ENCODE data around the gene CIC.

Gene CIC
- 89.6 to 104 reads per million in 2 donors for total RNA-seq

DNA sequence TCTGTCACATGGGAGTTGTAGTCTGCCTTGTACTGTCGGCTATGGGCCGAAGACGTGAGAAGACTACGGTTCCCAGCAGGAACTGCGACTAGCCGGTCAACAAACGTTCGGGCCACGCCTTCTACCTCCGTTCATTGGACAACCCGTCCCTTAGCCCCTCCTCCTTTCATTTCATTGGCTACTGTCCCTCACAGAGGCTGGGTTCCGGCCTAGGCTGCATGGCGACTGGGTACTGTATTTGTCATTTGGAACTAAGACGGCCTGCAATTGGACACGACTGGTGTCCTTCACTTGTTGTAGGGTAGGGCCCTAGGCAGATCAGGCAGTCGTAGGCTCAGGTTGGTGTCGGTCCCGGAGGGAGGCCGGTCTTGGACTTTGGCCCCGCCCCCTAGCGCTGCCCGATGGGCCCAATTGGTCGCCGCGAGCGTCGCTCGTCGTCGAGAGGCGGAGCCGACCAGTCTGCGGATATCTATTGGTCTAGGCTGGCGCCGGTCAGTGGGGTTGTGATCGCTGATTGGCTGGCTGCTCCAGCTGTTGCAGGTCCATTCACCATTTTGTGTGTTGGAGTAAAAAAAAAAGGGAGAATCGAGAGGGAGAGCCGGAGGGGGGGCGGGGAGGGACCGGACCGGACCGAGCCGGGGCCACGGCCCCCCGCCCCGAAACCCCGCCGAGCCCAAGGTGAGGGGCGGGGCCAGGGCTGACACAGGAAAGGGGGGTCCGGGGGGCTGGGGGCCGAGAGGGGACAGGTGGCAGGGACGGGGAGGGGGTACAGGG lies at the start of gene CIC:
Gene CIC, plus strand, starts transcription at position 549 of the 774 bp plus-strand sequence. CDS start 2,532 bp downstream, outside the sequence.
- DNase-seq: peak; percentile 94

DNA sequence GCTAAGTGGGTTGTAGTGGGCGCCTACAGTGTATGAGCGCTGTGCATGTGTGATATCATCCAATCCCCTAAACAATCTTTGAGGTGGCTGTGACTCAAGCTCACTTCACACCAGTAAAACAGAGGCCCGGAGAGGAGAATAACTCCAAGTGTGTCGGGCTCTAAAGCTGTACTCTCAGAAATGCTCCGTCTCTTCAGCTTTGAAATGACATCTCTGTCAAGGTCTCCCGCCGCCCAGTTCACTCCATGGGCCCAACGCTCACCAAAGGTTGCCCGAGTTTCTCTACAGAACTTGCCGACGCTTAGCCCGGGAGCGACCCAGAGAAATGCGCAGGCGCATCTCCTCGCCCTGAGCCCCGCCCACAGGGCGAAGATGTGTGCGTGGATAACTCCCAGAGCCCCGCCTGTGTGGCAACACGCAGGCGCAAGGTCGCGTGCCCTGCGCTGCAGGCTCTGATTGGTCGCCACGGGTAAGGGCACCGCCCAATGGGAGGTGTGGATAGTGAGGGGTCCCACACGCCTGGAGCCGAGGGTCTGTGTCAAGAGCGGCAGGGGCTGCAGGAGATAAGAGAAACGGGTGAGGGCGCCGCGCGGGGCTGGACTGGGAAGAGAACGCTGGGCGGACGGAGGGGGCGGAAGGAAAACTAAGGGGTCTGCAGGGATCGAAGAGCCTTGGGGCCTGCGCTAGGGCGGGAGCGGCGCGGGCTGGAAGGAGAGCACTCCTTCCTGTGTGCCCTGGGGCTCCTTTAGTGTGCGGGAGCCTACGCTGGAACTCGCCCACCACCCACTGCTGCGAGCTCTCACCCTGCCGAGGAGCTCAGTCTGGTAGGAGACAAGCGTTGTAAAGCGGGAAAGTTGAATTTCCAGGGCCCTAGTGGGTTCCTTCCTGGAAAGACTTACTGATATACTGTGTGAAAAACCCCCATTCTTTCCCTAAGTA lies 49.0 kb upstream of the CIC start, which contains the start of gene ZNF526:
Gene ZNF526, plus strand, starts transcription at position 501 of the 939 bp plus-strand sequence. CDS start 4,092 bp downstream, outside the sequence.
- DNase-seq: peak; percentile 91

DNA sequence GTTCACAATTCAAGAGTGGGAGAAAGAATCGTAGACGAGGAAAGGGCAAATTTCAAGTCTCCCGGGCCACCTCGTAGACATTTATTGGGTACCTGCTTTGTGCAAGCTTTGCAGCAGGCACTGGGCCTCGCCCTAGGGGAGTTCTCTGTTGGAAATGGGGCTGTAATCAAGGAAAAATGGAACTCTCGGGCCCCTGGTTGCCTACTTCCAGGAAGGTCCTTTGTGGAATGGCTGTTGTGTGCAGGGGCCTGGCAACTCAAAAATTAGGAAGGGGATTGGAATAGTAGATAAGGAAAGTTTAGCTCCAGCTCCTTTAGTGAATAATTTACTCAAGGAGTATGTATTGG lies 48.3 kb upstream of the CIC start:
- DNase-seq: no peak

DNA sequence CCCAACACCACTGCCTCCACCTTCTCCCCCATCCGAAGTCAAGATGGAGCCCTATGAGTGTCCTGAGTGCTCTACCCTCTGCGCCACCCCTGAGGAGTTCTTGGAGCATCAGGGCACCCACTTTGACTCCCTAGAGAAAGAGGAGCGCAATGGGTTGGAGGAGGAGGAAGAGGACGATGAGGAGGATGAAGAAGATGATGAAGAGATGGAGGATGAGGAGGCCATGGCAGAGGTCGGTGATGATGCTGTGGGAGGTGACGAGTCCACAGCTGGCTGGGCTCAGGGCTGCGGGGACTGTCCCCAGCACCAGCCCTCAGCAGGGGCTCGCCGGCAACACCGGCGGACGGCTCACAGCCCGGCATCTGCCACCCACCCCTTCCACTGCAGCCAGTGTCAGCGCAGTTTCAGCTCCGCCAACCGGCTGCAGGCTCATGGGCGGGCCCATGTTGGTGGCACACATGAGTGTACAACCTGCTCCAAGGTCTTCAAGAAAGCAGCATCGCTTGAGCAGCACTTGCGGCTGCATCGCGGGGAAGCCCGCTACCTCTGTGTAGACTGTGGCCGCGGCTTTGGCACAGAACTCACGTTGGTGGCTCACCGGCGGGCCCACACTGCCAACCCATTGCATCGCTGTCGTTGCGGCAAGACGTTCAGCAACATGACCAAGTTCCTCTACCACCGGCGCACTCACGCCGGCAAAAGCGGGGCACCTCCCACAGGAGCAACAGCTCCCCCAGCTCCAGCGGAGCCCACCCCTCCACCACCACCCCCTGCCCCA lies 43.9 kb upstream of the CIC start:
- no peak for DNase-seq

DNA sequence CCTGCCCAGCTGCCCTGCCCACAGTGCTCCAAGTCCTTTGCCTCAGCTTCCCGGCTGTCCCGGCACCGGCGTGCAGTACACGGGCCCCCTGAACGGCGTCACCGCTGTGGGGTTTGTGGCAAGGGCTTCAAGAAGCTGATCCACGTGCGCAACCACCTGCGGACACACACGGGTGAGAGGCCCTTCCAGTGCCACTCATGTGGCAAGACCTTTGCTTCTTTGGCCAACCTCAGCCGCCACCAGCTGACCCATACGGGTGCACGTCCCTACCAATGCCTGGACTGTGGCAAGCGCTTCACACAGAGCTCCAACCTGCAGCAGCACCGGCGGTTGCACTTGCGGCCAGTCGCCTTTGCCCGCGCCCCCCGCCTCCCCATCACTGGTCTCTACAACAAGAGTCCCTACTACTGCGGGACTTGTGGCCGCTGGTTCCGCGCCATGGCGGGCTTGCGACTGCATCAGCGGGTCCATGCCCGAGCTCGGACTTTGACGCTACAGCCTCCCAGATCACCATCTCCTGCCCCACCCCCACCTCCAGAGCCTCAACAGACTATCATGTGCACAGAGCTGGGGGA lies 43.2 kb upstream of the CIC start:
- no peak for DNase-seq

DNA sequence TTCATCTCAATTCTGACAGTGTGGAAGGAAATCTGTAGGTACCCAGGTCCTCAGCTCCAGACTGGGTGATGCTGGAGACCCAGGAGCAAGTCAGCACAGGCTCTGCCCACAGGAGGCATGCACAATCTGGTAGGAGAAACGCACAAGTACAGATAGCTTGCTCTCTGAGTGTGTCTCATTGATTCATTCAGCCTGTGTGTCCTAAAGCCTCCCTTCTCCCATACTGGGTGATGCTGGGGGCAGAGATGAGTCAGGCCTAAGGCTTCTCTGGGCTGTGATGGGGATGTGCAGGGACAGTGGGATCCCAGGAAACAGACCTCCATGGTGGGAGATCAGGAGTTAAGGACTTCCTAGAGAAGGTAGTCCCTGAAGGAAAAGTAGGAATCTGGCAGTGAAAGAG lies 42.2 kb upstream of the CIC start:
- DNase-seq: no peak

DNA sequence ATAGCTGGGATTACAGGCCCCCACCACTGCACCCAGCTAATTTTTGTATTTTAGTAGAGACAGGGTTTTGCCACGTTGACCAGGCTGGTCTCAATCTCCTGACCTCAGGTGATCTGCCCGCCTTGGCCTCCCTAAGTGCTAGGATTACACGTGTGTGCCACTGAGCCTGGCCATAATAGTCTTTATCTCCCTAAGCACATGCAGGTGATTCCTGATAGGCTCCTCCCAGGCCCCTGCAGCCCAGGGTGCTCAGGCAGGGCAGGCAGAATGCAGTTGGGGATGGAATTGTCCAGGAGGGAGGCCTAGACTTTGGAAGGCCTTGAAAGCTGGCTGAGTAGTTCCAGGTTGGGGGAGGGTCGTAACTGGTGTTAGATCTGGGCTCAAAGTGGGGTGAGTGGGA lies 40.4 kb upstream of the CIC start:
- DNase-seq: no peak

DNA sequence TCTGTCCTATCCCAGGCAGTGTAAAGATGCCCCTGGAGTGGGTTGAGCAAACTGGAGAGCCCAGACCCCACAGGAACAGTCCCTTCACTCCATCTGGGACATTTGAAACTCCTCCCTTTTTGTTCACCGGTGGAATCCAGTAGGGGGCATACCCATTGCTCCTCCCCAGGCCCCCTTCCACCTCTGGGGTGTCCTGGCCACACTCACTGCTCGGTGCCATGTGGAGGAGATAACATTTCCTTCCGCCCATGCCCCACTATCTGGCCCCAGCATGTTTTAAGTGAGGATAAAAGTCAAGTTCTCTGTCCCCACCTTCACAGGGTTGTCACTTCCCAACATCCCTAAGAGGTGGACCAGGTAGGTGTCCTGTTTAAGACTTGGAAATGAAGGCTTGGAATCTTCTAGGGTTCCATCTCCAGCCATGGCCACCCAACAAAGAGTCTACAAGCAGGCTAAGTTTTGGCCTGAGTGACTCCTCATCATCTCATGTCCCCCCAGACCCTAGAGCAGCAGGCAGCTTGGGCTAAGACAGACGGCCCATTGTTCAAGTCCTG lies 39.7 kb upstream of the CIC start:
- no peak for DNase-seq

DNA sequence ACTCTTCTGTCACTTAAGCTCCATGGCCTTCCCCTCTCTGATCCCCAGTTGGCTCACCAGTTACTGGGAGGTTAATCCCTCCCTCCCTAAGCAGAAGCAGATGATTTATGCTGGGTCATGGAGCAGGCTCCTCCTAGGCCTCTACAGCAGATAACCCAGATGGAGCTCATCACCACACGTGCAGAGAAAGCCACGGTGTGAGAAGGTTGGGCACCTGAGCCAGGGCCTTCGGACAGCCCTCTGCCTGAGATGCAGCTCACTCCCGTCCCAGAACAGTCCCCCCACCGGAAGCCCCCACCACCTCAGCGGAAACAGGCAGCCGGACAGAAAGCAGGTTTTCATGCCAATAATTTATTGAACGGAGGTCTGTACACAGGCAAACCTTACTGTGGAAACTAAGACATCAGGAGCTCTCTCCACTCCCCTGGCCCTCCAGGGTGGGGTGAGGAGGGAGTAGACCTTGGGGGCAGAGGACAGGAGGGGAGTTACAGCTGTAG lies 39.1 kb upstream of the CIC start:
- DNase-seq: no peak

DNA sequence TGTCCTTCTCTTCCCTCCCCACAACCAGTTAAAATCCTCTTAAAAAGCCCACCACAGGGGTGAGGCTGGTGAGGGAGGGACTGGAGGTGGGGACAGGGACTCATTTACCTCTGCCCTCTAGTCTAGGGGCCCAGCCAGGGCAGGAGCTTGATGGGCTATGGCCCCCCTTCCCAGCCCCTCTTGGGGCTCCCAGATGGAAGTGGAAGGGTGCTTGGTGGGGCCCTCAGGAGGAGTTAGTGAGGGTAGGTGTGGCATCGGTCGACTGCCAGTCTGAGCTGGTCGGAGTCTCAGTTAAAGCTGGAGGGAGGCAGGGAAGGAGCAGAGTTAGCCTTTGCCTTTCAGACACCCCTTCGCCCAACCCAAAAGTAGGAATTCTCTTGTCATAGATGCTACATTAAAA lies 38.5 kb upstream of the CIC start:
- DNase-seq: no peak

DNA sequence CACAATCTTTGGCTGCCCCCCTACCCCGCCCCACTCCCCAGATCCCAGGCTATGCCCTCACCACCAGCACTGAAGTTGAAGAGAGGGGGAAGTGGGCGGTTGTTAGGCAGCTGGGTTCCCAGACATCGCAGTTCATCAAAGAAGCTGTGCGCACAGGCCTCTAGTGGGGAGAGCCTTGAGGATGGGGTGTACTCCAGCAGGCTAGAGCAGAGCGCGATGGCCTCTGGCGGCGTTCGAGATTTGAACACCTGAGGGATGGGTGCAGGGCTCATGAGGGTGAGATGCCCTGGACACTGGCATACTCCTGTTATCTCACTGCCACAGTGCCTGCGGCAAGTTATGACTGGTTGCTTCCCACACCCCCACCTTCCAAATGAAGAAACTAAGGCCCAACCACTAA lies 36.6 kb upstream of the CIC start:
- no peak for DNase-seq

DNA sequence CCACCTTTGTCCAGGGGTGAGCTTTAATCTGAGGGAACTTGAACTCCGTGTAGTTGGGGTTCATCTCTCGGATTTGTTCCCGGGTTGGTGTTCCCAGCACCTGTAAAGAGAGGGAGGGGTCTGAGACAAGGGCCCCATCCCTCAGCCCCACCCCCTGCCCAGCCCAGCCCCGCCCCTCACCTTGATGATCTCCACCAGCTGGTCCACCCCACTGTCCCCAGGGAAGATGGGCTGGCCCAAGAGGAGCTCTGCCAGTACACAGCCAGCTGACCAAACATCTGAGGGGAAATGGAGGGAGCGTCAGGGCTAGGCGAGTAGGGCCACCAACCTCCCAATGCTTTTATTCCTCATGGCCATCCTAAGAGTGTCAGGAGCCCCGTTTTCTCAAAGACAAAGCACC lies 35.9 kb upstream of the CIC start:
- DNase-seq: no peak

DNA sequence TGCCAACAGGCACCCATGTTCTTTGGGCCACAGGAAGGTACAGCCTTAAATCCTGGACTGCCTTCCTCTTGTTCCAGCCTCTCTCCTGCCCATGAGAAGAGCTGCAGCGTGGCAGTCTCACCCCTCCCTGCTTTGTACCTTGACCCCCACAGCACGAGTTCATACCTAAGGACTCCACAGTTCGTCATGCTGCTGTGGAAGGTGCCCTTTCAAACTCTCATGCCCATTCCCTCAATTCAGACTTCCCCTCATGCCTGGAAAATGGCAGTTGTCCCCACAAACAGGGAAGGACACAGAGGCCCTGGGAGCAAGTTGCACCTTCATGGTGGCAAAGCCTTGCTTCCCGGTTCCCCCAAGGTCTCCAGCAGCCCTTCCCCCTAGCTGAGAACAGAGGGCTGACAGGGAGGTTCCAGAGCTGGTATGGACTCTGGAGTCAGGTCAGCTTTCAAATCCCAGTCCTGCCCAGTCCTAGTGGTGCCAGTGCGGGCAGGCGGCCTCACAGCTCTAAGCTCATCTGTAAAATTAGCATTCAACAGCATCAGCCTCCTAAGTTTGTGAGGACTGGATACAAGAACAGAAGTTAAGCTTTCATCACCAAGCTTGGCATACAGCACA lies 35.3 kb upstream of the CIC start:
- no peak for DNase-seq

DNA sequence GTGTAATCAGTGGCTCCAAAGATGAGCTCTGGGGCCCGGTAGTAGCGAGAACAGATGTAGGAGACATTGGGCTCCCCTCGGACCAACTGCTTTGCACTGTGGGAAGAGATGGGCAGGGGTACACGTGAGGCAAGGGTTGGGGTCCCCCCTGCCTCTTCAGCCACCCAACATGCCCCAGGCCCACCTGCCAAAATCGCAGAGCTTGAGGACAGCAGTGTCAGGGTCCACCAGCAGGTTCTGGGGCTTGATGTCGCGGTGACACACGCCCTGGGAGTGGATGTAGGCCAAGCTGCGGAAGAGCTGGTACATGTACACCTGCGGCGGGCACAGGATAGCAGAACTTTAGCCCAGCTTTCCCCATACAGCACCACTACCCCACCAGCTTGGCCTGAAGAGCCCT lies 34.7 kb upstream of the CIC start:
- DNase-seq: no peak

DNA sequence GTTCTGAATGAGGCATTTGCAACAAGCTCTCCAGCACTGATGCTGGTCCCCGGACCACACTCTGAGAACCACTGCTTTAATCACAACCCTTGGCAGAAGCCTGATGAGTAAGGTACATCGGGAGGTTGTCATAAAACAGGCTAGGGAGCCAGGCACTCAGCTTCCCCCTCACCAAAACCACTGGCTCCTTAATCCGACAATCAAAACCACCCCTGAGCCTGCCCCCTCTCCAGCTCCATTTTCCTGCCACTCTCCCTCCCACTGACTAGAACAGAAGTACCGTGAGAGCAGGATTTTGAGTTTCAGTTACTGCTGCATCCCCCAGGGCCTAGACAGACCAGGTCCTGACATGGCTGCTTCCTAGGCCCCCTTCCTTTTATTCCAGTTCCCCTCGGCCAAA lies 33.9 kb upstream of the CIC start:
- no peak for DNase-seq

DNA sequence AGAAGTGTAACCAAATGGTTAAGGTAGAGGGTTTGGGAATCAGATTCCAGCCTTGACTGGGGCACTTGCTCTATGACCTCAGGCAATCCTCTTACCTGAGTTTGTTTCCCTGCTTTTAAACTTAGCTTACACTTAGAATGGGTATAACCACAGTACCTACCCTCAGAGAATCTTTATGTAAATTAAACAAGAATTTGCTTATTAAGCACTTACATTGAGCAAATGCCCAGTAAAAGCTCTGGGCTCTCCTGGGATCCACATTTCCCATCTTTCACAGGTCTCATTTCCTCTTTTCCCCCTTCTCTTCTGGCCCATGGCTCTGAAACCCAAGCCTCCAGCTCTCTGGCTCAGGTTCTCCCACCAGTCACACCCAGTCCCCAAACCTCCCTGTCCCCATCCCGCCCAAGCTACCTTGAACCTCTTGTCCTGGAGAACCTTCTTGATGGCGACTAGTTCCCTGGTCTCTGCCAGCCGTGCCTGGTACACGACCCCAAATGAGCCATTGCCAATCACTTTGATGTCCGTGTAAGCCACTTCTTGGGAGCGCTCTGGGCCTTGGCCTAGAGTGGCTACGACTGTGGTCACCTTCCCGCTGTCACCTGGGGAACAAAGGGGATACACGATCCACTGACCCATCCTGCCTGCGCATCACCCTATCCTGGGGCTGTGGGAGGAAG lies 29.4 kb upstream of the CIC start:
- no peak for DNase-seq

DNA sequence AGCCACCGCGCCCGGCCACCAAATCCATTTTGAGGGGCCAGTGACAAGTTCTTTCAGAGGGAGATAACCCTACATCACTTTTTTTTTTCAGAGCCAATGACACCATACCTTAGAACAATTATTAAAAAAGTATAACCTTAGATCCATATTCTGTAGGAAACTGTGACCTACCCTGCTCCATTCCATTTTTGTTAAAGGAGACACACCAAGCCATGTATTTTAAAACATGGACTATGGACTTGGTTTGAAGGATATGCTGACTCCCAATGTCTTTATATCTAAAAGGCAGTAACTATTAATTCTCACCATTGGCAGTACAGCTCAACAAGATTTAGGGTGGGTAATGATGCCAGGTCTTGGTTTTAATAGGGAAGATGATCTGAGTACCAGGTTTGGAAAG lies 27.8 kb upstream of the CIC start:
- no peak for DNase-seq

DNA sequence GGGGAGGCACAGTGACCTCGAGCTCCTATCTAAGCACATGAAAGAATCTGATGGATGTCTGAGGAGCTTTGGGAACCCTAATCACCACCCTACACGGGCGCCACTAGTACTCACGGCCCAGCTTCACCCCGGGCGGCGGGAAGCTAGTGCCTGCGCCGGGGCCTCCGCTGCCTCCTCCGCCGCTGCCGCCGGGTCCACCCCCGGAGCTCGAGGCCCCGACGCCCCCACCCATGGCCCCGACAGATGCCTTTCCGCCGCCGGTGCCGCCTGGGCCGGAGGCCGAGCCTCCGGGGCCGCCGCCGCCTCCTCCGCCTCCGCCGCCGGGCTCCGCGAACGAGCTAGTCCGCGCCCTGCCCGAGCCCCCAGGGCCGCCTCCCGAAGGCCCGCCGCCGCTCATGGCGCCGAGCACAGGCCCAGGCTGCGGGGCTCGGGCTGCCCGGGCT lies 27.0 kb upstream of the CIC start:
- no peak for DNase-seq

DNA sequence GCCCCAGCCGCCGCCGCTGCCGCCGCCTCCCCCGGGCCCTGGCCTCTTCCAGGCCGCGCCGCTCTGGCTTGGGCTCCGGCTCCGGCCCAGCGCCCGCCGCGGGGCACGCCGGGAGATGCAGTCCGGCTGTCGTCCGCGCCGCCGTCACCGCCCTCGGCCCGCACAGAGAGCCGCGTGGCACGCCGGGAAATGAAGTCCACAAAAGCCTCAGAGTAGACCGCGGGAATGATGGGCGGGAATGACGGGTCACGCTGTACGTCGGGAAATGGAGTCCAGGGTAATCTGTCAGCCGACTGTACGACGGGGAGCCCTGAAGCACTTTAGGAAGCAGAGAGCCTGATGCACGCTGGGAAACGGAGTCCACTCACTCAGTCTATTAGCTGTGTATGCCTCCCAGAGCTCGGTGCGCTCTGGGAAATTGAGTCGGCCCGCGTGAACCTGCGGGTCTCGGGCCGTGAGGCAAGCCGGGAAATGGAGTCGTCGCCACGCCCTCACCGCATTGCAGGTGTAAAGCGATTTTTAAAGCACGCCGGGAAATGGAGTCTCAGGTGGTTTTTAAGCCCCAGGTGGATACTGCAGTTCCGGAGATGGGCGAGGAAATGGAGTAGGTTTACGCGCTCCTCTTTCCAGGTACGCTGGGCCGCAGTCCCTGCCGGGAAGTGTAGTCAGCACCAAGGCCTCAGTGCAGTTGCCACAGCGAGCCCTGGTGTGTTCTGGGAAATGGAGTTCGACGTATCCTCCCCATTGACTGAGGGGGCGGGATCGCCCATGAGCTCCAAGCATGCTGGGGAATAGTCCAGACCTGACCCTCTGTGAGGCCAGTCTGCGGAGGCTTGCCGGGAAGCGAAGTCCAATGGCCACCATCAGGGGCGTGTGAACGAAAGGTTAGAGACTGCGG lies 26.3 kb upstream of the CIC start, which contains the start of gene GSK3A:
Gene GSK3A, minus strand, starts transcription at position 91 of the 898 bp plus-strand sequence. CDS start 137 bp downstream, outside the sequence.
- peak; percentile 90 for DNase-seq

Measured in activated gamma-delta T cell (primary cell).